ENCODE data around the gene INPP4B. TPM values are rescaled to one million over a fixed set of nuclear protein-coding genes. Genes with fewer than 3 reads are reported as not detected.

INPP4B gene
- total RNA-seq, 3 donors from 2014 or later, result 15.8 to 113 (median 93.4) TPM

GRCh38 chr4:142776026-142776425, 70.1 kb downstream of the INPP4B start:
- no peak overlapping the region for H3K27ac ChIP-seq
- H3K36me3 ChIP-seq, result no peaks in the 10 kb centered on the region
- intact Hi-C loops (cut with DNase I; ENCODE audit: low total_unique reads), result no loop called here
- DNase-seq (ENCODE audit: low spot score in 2 of 2), result no peak
- no peak overlapping the region for H3K4me3 ChIP-seq
- TF ChIP-seq POLR2AphosphoS5 (IDR thresholded peaks at IDR 0.05), result no peak
- TF ChIP-seq CTCF (IDR thresholded peaks at IDR 0.05), result no peak
- TF ChIP-seq POLR2A (IDR thresholded peaks at IDR 0.05), result no peak
- no peaks in the 10 kb centered on the region for H3K27me3 ChIP-seq
- H3K4me1 ChIP-seq, result no peaks in the 10 kb centered on the region
- no peaks in the 10 kb centered on the region for H3K9me3 ChIP-seq

GRCh38 chr4:142773505-142773904, 72.6 kb downstream of the INPP4B start:
- DNase-seq (ENCODE audit: low spot score in 2 of 2), result no peak
- TF ChIP-seq POLR2AphosphoS5 (IDR thresholded peaks at IDR 0.05) (no peak), POLR2A (IDR thresholded peaks at IDR 0.05) (no peak), CTCF (IDR thresholded peaks at IDR 0.05) (no peak)
- no peaks in the 10 kb centered on the region for H3K27me3 ChIP-seq

GRCh38 chr4:142762280-142762679, 83.8 kb downstream of the INPP4B start:
- Histone ChIP-seq H3K27me3 (no peaks in the 10 kb centered on the region), H3K9me3 (no peaks in the 10 kb centered on the region), H3K27ac (no peak overlapping the region), H3K4me3 (no peak overlapping the region), H3K36me3 (no peaks in the 10 kb centered on the region), H3K4me1 (no peaks in the 10 kb centered on the region)
- TF ChIP-seq POLR2A (IDR thresholded peaks at IDR 0.05) (no peak), CTCF (IDR thresholded peaks at IDR 0.05) (no peak), POLR2AphosphoS5 (IDR thresholded peaks at IDR 0.05) (no peak)
- no peak for DNase-seq (ENCODE audit: low spot score in 2 of 2)
- intact Hi-C loops (cut with DNase I; ENCODE audit: low total_unique reads), result no loop called here

More at GRCh38 chr4:142773505-142773904, 72.6 kb downstream of the INPP4B start:
- Histone ChIP-seq H3K27ac (no peak overlapping the region), H3K4me3 (no peak overlapping the region), H3K9me3 (no peaks in the 10 kb centered on the region), H3K36me3 (no peaks in the 10 kb centered on the region), H3K4me1 (no peaks in the 10 kb centered on the region)
- intact Hi-C loops (cut with DNase I; ENCODE audit: low total_unique reads), result no loop called here

GRCh38 chr4:142752202-142752786, 93.8 kb downstream of the INPP4B start:
- Histone ChIP-seq H3K27me3 (no peaks in the 10 kb centered on the region), H3K27ac (no peak overlapping the region), H3K4me1 (no peaks in the 10 kb centered on the region), H3K9me3 (no peaks in the 10 kb centered on the region), H3K4me3 (no peak overlapping the region), H3K36me3 (no peaks in the 10 kb centered on the region)
- TF ChIP-seq CTCF (IDR thresholded peaks at IDR 0.05), result no peak
- no peak for DNase-seq (ENCODE audit: low spot score in 2 of 2)
- intact Hi-C loops (cut with DNase I; ENCODE audit: low total_unique reads), result no loop called here

GRCh38 chr4:142743121-142743825, 102.8 kb downstream of the INPP4B start:
- Histone ChIP-seq H3K4me3 (no peak overlapping the region), H3K27me3 (no peaks in the 10 kb centered on the region), H3K9me3 (peaks cover 0 to 32% of the 10 kb centered on the region in 2 donors), H3K4me1 (no peaks in the 10 kb centered on the region), H3K36me3 (no peaks in the 10 kb centered on the region), H3K27ac (no peak overlapping the region)
- intact Hi-C loops (cut with DNase I; ENCODE audit: low total_unique reads), result no loop called here
- no peak for TF ChIP-seq CTCF (IDR thresholded peaks at IDR 0.05)
- TF ChIP-seq POLR2AphosphoS5 (IDR thresholded peaks at IDR 0.05), result no peak
- TF ChIP-seq POLR2A (IDR thresholded peaks at IDR 0.05), result no peak
- DNase-seq (ENCODE audit: low spot score in 2 of 2), result no peak

Measured in breast epithelium (tissue), 4 donors.